ENCODE data around the gene TCEA3.

The TCEA3 gene

GRCh38 chr1:23449306-23449705 is 24.8 kb upstream of the TCEA3 start:
- Histone ChIP-seq H2AFZ (no peak overlapping the region), H3K4me2 (ENCODE audit: low read length) (no peak overlapping the region), H3K9me3 (ENCODE audit: control insufficient read depth, low read length) (no peaks in the 10 kb centered on the region), H3K4me3 (ENCODE audit: low read depth, low read length) (no peak overlapping the region), H3K27me3 (ENCODE audit: control insufficient read depth, insufficient read depth, low read length) (no peaks in the 10 kb centered on the region), H3K36me3 (ENCODE audit: control insufficient read depth, insufficient read depth, low read length) (no peaks in the 10 kb centered on the region), H3K27ac (no peak overlapping the region), H3K79me2 (no peaks in the 10 kb centered on the region), H3K9ac (no peak overlapping the region), H3K4me1 (peaks cover 15% of the 10 kb centered on the region)
- TF ChIP-seq, protein P1, sequence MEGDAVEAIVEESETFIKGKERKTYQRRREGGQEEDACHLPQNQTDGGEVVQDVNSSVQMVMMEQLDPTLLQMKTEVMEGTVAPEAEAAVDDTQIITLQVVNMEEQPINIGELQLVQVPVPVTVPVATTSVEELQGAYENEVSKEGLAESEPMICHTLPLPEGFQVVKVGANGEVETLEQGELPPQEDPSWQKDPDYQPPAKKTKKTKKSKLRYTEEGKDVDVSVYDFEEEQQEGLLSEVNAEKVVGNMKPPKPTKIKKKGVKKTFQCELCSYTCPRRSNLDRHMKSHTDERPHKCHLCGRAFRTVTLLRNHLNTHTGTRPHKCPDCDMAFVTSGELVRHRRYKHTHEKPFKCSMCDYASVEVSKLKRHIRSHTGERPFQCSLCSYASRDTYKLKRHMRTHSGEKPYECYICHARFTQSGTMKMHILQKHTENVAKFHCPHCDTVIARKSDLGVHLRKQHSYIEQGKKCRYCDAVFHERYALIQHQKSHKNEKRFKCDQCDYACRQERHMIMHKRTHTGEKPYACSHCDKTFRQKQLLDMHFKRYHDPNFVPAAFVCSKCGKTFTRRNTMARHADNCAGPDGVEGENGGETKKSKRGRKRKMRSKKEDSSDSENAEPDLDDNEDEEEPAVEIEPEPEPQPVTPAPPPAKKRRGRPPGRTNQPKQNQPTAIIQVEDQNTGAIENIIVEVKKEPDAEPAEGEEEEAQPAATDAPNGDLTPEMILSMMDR (IDR thresholded peaks at IDR 0.05) = no peak

GRCh38 chr1:23448846-23449245 is 24.3 kb upstream of the TCEA3 start:
- Histone ChIP-seq H2AFZ (no peak overlapping the region), H3K27ac (no peak overlapping the region), H3K36me3 (ENCODE audit: control insufficient read depth, insufficient read depth, low read length) (no peaks in the 10 kb centered on the region), H3K79me2 (no peaks in the 10 kb centered on the region), H3K9me3 (ENCODE audit: control insufficient read depth, low read length) (no peaks in the 10 kb centered on the region), H3K4me1 (peaks cover 15% of the 10 kb centered on the region), H3K4me2 (ENCODE audit: low read length) (no peak overlapping the region), H3K4me3 (ENCODE audit: low read depth, low read length) (no peak overlapping the region), H3K9ac (no peak overlapping the region), H3K27me3 (ENCODE audit: control insufficient read depth, insufficient read depth, low read length) (no peaks in the 10 kb centered on the region)
- TF ChIP-seq, protein P1 (IDR thresholded peaks at IDR 0.05) = no peak

- TF ChIP-seq, protein P1 (IDR thresholded peaks at IDR 0.05) = no peak
- Histone ChIP-seq H3K36me3 (ENCODE audit: control insufficient read depth, insufficient read depth, low read length) (no peaks in the 10 kb centered on the region), H3K27ac (no peak overlapping the region), H3K4me3 (ENCODE audit: low read depth, low read length) (no peak overlapping the region), H2AFZ (no peak overlapping the region), H3K4me2 (ENCODE audit: low read length) (no peak overlapping the region), H3K4me1 (peaks cover 4% of the 10 kb centered on the region), H3K27me3 (ENCODE audit: control insufficient read depth, insufficient read depth, low read length) (no peaks in the 10 kb centered on the region), H3K9me3 (ENCODE audit: control insufficient read depth, low read length) (no peaks in the 10 kb centered on the region), H3K9ac (no peak overlapping the region), H3K79me2 (no peaks in the 10 kb centered on the region)
These were observed 22.2 kb upstream of the TCEA3 start for GRCh38 chr1:23446661-23447310.

DNA sequence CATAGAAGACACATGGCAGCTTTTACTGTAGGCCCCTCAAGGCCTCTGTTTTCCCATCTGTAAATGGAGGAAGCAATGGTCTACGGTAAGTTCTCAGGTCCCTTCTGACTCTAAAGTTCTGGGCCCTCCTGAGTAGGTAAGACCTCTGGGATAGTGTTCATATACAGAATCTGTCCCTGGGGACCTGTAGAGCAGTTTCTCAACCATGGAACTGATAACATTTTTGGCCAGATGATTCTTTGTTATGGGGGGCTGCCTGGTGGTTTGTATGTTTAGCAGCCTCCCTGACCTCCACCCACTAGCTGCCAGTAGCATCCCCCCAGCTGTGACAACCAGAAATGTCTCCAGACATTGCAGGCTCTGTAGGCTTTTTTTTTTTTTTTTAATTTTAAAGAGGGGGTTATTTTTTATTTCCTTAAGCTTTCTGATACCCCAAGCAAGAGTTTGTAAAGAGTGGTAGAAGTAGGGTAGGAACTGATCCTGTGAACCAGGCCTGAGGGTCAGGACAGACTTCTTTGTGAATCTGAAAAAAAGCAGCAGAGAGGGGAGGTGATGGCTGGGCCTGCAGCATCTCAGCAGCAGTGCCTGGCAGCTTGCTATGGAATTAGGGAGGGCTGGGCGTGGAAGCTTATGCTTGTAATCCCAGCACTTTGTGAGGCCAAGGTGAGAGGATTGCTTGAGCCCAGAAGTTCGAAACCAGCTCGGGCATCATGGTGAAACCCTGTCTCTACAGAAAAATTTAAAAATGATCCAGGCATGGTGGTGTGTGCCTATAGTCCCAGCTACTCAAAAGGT is 20.2 kb upstream of the TCEA3 start:
- H3K9me3 ChIP-seq (ENCODE audit: control insufficient read depth, low read length) = no peaks in the 10 kb centered on the region
- no peak overlapping the region for H3K4me2 ChIP-seq (ENCODE audit: low read length)
- H2AFZ ChIP-seq = no peak overlapping the region
- H3K4me3 ChIP-seq (ENCODE audit: low read depth, low read length) = no peak overlapping the region
- H3K9ac ChIP-seq = no peak overlapping the region
- no peak overlapping the region for H3K27ac ChIP-seq
- no peaks in the 10 kb centered on the region for H3K27me3 ChIP-seq (ENCODE audit: control insufficient read depth, insufficient read depth, low read length)
- H3K36me3 ChIP-seq (ENCODE audit: control insufficient read depth, insufficient read depth, low read length) = no peaks in the 10 kb centered on the region
- H3K4me1 ChIP-seq = no peaks in the 10 kb centered on the region
- TF ChIP-seq, protein P1 (IDR thresholded peaks at IDR 0.05) = no peak
- no peaks in the 10 kb centered on the region for H3K79me2 ChIP-seq

Measured in parathyroid adenoma (tissue), 2 donors.